H9 (cell line): ENCODE data around the gene OR5H15. TPM values are rescaled to one million over a fixed set of nuclear protein-coding genes. Genes with fewer than 3 reads are reported as not detected.

Experiments used
- DNase-seq: peaks from one replicate; pipeline ENCODE4 v3.0.0-alpha.2; 2017
- H2AFZ ChIP-seq: one replicate; pipeline ENCODE4 v1.6.1; 2013; ENCODE audit warnings: mild to moderate bottlenecking, low read length, control low read depth, moderate library complexity
- H2AK5ac ChIP-seq: 2 replicates; pipeline ENCODE4 v1.6.1; 2013; ENCODE audit warnings: low read length, control low read depth, mixed read lengths; ENCODE audit not compliant: insufficient read length
- H2BK120ac ChIP-seq: one replicate; pipeline ENCODE4 v1.6.1; 2013; ENCODE audit warnings: low read depth, mild to moderate bottlenecking, low read length, control low read depth, inconsistent platforms; ENCODE audit not compliant: poor library complexity, severe bottlenecking
- H2BK12ac ChIP-seq: 2 replicates; pipeline ENCODE4 v1.6.1; 2013; ENCODE audit warnings: low read length, control low read depth, mixed read lengths, low read depth; ENCODE audit not compliant: insufficient read length
- H2BK15ac ChIP-seq: 2 replicates; pipeline ENCODE4 v1.6.1; 2013; ENCODE audit warnings: low read depth, low read length, control low read depth
- H2BK20ac ChIP-seq: one replicate; pipeline ENCODE4 v1.6.1; 2013; ENCODE audit warnings: low read depth, mild to moderate bottlenecking, low read length, control low read depth, inconsistent platforms; ENCODE audit not compliant: poor library complexity, severe bottlenecking
- H2BK5ac ChIP-seq: 2 replicates; pipeline ENCODE4 v1.6.1; 2013; ENCODE audit warnings: low read length, control low read depth, mixed read lengths; ENCODE audit not compliant: insufficient read length
- H3K14ac ChIP-seq: 2 replicates; pipeline ENCODE4 v1.6.1; 2013; ENCODE audit warnings: low read length, control low read depth; ENCODE audit not compliant: insufficient read depth
- H3K18ac ChIP-seq: 2 replicates; pipeline ENCODE4 v1.6.1; 2013; ENCODE audit warnings: low read depth, mild to moderate bottlenecking, mixed read lengths, low read length, control low read depth; ENCODE audit not compliant: insufficient read length
- H3K23ac ChIP-seq: 2 replicates; pipeline ENCODE4 v1.6.1; 2013; ENCODE audit warnings: low read length, control low read depth, mixed read lengths, low read depth; ENCODE audit not compliant: insufficient read length
- H3K23me2 ChIP-seq: 2 replicates; pipeline ENCODE4 v1.6.1; 2013; ENCODE audit warnings: low read depth, mild to moderate bottlenecking, mixed read lengths, low read length, control low read depth; ENCODE audit not compliant: insufficient read length, poor library complexity, severe bottlenecking
- H3K27ac ChIP-seq: 2 replicates; pipeline ENCODE4 v1.5.1; 2013; ENCODE audit warnings: low read length, control low read depth, mixed read lengths, low read depth; ENCODE audit not compliant: insufficient read length
- H3K27me3 ChIP-seq: 2 replicates; pipeline ENCODE4 v1.6.1; 2013; ENCODE audit warnings: low read length, control low read depth, inconsistent platforms; ENCODE audit not compliant: insufficient read depth
- H3K4ac ChIP-seq: 2 replicates; pipeline ENCODE4 v1.6.1; 2013; ENCODE audit warnings: low read depth, mild to moderate bottlenecking, control low read depth, inconsistent platforms, low read length, moderate library complexity
- H3K4me1 ChIP-seq: 2 replicates; pipeline ENCODE4 v1.6.1; 2013; ENCODE audit warnings: low read length, control low read depth, inconsistent platforms; ENCODE audit not compliant: insufficient read depth
- H3K4me2 ChIP-seq: 2 replicates; pipeline ENCODE4 v1.6.1; 2013; ENCODE audit warnings: low read length, control low read depth, mixed read lengths; ENCODE audit not compliant: insufficient read length, insufficient read depth
- H3K56ac ChIP-seq: 2 replicates; pipeline ENCODE4 v1.6.1; 2013; ENCODE audit warnings: low read depth, mild to moderate bottlenecking, mixed read lengths, low read length, control low read depth; ENCODE audit not compliant: insufficient read length
- H3K79me1 ChIP-seq: 2 replicates; pipeline ENCODE4 v1.6.1; 2013; ENCODE audit warnings: low read depth, mild to moderate bottlenecking, moderate library complexity, low read length, control low read depth, inconsistent platforms; ENCODE audit not compliant: insufficient read depth, poor library complexity, severe bottlenecking
- H3K79me2 ChIP-seq: 2 replicates; pipeline ENCODE4 v1.6.1; 2013; ENCODE audit warnings: low read length, control low read depth, inconsistent platforms; ENCODE audit not compliant: insufficient read depth
- H3K9ac ChIP-seq: 2 replicates; pipeline ENCODE4 v1.6.1; 2013; ENCODE audit warnings: low read length, control low read depth, mixed read lengths; ENCODE audit not compliant: insufficient read length; ENCODE audit errors: extremely low read depth
- H3K9me3 ChIP-seq: one replicate; pipeline ENCODE4 v1.6.1; 2013; ENCODE audit warnings: low read depth, low read length, inconsistent platforms; ENCODE audit not compliant: control insufficient read depth
- H3T11ph ChIP-seq: one replicate; pipeline ENCODE4 v1.6.1; 2013; ENCODE audit warnings: mild to moderate bottlenecking, low read length, control low read depth, inconsistent platforms
- H4K20me1 ChIP-seq: one replicate; pipeline ENCODE4 v1.6.1; 2013; ENCODE audit not compliant: control insufficient read depth, insufficient read length, insufficient read depth
- H4K5ac ChIP-seq: 2 replicates; pipeline ENCODE4 v1.6.1; 2013; ENCODE audit warnings: low read depth, mild to moderate bottlenecking, mixed read lengths, low read length, control low read depth; ENCODE audit not compliant: insufficient read length
- H4K8ac ChIP-seq: replicated peaks from 2 replicates; pipeline ENCODE4 v1.6.1; 2013; ENCODE audit warnings: low read length, control low read depth, mixed read lengths, low read depth; ENCODE audit not compliant: insufficient read length
- H4K91ac ChIP-seq: 2 replicates; pipeline ENCODE4 v1.6.1; 2013; ENCODE audit warnings: low read depth, mild to moderate bottlenecking, moderate library complexity, mixed read lengths, low read length, control low read depth; ENCODE audit not compliant: insufficient read length
- H3K27ac Mint-ChIP-seq, 3 experiments: 2 replicates in 2 of 3; 3 replicates in 1 of 3; pipeline ENCODE4 v1.8.0; 2020 to 2021; ENCODE audit warnings: mixed read lengths in 3 of 3, mild to moderate bottlenecking in 1 of 3, moderate library complexity in 1 of 3
- H3K27me3 Mint-ChIP-seq: 2 replicates; pipeline ENCODE4 v1.8.0; 2021; ENCODE audit warnings: low read depth, mild to moderate bottlenecking, moderate library complexity, mixed read lengths
- H3K36me3 Mint-ChIP-seq, 3 experiments: 2 replicates in 2 of 3; 3 replicates in 1 of 3; pipeline ENCODE4 v1.8.0; 2020 to 2021; ENCODE audit warnings: low read depth in 3 of 3, mixed read lengths in 3 of 3; ENCODE audit not compliant: insufficient read depth in 1 of 3
- H3K4me1 Mint-ChIP-seq, 2 experiments: 2 replicates each; pipeline ENCODE4 v1.8.0; 2020; ENCODE audit warnings: mixed read lengths in 2 of 2
- H3K4me3 Mint-ChIP-seq, 2 experiments: 2 replicates in 1 of 2; 3 replicates in 1 of 2; pipeline ENCODE4 v1.8.0; 2020 to 2021; ENCODE audit warnings: mild to moderate bottlenecking in 2 of 2, mixed read lengths in 2 of 2, moderate library complexity in 1 of 2
- H3K9me3 Mint-ChIP-seq, 2 experiments: 2 replicates in 1 of 2; 3 replicates in 1 of 2; pipeline ENCODE4 v1.8.0; 2020; ENCODE audit warnings: mild to moderate bottlenecking in 2 of 2, mixed read lengths in 2 of 2, moderate library complexity in 1 of 2
- CTCF ChIP-seq: fragments of 200-600 bp; sonication (generic); conservative IDR thresholded peaks from 3 replicates; pipeline ENCODE4 v1.8.0; 2021; ENCODE audit warnings: antibody characterized with exemption, mild to moderate bottlenecking
- WGBS: extraction: QIAGEN DNeasy Blood & Tissue Kit; methylation state at CpG from one replicate; pipeline ENCODE4 v1.1.7; 2013; ENCODE audit warnings: missing lambda C conversion rate, low lambda C conversion rate, mixed read lengths; ENCODE audit not compliant: insufficient read length; ENCODE audit errors: extremely low coverage; 5-methylcytosine and 5-hydroxymethylcytosine counted together
- total RNA-seq: library from RNA; stranded (reverse); gene quantifications from 2 replicates; pipeline ENCODE4 v1.2.1, GENCODE V29; 2021

The OR5H15 gene
- total RNA-seq, 1 experiment from 2014 or later = not detected

GRCh38 chr3:98215051-98215450, 48.6 kb downstream of the OR5H15 start:
- no peak overlapping the region for H3K4ac ChIP-seq
- no peaks in the 10 kb centered on the region for H4K20me1 ChIP-seq
- no peak overlapping the region for H3K9ac ChIP-seq
- H2BK20ac ChIP-seq = no peak overlapping the region
- no peak overlapping the region for H2BK15ac ChIP-seq
- H3K79me2 ChIP-seq = no peaks in the 10 kb centered on the region
- no peaks in the 10 kb centered on the region for H3K23me2 ChIP-seq
- H4K5ac ChIP-seq = no peak overlapping the region
- no peak overlapping the region for H3K23ac ChIP-seq
- no peaks in the 10 kb centered on the region for H3K9me3 Mint-ChIP-seq
- H3K27ac ChIP-seq = no peak overlapping the region
- H3K27me3 ChIP-seq = no peaks in the 10 kb centered on the region
- H3K4me1 ChIP-seq = no peaks in the 10 kb centered on the region; the same call in 1 of the 2 replicates
- no peak overlapping the region for H2BK120ac ChIP-seq
- peak overlapping the region in 1 of 3 experiments; percentile 10; a peak in 1 of 7 replicates for H3K27ac Mint-ChIP-seq
- no peak overlapping the region for H3K4me2 ChIP-seq
- no peak overlapping the region for H3K4me3 Mint-ChIP-seq
- no peak overlapping the region for H4K91ac ChIP-seq
- H2BK5ac ChIP-seq = no peak overlapping the region
- H3K79me1 ChIP-seq = no peaks in the 10 kb centered on the region
- WGBS = 100% methylated on average over 1 of the region's 3 CpGs
- no peak overlapping the region for H3K18ac ChIP-seq
- no peak overlapping the region for H3T11ph ChIP-seq
- no peak overlapping the region for H2AK5ac ChIP-seq
- no peak overlapping the region for H2AFZ ChIP-seq
- no peak for DNase-seq
- peaks cover 16 to 19% of the 10 kb centered on the region in 2 experiments for H3K4me1 Mint-ChIP-seq
- no peaks in the 10 kb centered on the region for H3K9me3 ChIP-seq
- TF ChIP-seq CTCF = no peak
- H3K36me3 Mint-ChIP-seq = no peaks in the 10 kb centered on the region
- no peak overlapping the region for H2BK12ac ChIP-seq
- H4K8ac ChIP-seq = no peak overlapping the region
- H3K27me3 Mint-ChIP-seq = no peaks in the 10 kb centered on the region
- no peak overlapping the region for H3K14ac ChIP-seq
- no peak overlapping the region for H3K56ac ChIP-seq

Other genes starting within 250 kb of the OR5H15 start
- 13.1 and 15.5 TPM in 2 replicates for gene RIOX2, start 194.3 kb upstream of the OR5H15 start, total RNA-seq
- not detected in 2 replicates for gene GABRR3, start 131.4 kb upstream of the OR5H15 start, total RNA-seq
- not detected in 2 replicates for gene OR5AC2, start 79.5 kb upstream of the OR5H15 start, total RNA-seq
- gene OR5H1, start 36.0 kb upstream of the OR5H15 start, total RNA-seq = not detected in 2 replicates
- gene OR5H14, start 19.2 kb upstream of the OR5H15 start, total RNA-seq = not detected in 2 replicates
- not detected in 2 replicates for gene OR5H6, start 97.5 kb downstream of the OR5H15 start, total RNA-seq
- not detected in 2 replicates for gene OR5H2, start 115.8 kb downstream of the OR5H15 start, total RNA-seq
- gene OR5K4, start 187.2 kb downstream of the OR5H15 start, total RNA-seq = not detected in 2 replicates
- gene OR5K3, start 224.0 kb downstream of the OR5H15 start, total RNA-seq = not detected in 2 replicates